GM18951 (cell line): ENCODE results near the gene ZEB2.

ENCODE experiments used
- POLR2A ChIP-seq: IDR thresholded peaks from 4 replicates; pipeline ENCODE4 v1.6.1; 2011; ENCODE audit warnings: mild to moderate bottlenecking; ENCODE audit not compliant: insufficient read length, insufficient read depth; ENCODE audit errors: extremely low read depth
- in situ Hi-C: fragments of 300-500 bp; cut with MboI; formaldehyde crosslinking; loops from one replicate; pipeline ENCODE4 v1.12.0; 2022; ENCODE audit warnings: low sequenced_read_pairs, mixed read lengths, inconsistent platforms; ENCODE audit not compliant: unreplicated experiment

The ZEB2 gene

DNA sequence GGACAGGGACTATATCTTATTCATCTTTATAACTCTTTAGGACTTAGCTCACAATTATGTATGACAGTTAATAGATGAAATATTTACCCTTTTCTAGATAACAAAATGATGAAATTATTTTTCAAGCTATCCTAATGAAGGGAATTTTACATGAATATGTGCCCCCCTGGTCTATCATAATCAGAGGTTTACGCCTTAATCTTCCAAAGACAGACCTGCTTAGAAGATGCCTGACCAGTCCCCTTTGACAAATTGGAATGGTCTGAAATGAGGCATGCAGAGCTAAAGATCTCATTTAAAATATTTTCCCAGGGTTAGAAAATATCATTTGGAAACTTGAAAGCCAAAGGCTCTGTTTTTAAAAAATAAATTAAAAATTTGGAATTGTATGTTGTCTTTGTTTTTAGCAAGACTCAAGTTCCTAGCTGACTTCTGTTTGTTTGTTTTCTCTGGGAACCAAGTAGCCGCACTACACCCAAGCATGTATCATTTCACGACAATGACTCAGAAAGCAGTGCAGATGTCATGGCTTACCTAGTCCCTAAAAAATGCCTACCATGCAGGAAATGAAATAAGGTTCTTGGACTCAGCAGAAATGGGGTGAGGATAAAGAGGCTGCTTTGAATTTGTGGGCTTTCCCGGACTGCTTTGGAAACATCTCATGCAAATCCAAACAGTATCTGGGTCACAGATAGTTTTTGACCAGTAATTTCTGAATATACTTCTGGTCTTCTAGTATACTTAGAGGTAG lies 162.1 kb downstream of the ZEB2 start:
- in situ Hi-C loops = no loop called here
- TF ChIP-seq POLR2A = no peak

GRCh38 chr2:144356402-144356801 lies 163.5 kb downstream of the ZEB2 start:
- TF ChIP-seq POLR2A = no peak
- in situ Hi-C loops = no loop called here

GRCh38 chr2:144354953-144355352 lies 165.0 kb downstream of the ZEB2 start:
- in situ Hi-C loops = no loop called here

GRCh38 chr2:144351687-144352086 lies 168.2 kb downstream of the ZEB2 start:
- in situ Hi-C loops = no loop called here
- no peak for TF ChIP-seq POLR2A

More at GRCh38 chr2:144354953-144355352, 165.0 kb downstream of the ZEB2 start:
- no peak for TF ChIP-seq POLR2A

- no peak for TF ChIP-seq POLR2A
- in situ Hi-C loops = no loop called here
Observed at GRCh38 chr2:144350151-144350802, 169.6 kb downstream of the ZEB2 start.

- in situ Hi-C loops = no loop called here
- no peak for TF ChIP-seq POLR2A
Observed at GRCh38 chr2:144349674-144350073, 170.2 kb downstream of the ZEB2 start.

DNA sequence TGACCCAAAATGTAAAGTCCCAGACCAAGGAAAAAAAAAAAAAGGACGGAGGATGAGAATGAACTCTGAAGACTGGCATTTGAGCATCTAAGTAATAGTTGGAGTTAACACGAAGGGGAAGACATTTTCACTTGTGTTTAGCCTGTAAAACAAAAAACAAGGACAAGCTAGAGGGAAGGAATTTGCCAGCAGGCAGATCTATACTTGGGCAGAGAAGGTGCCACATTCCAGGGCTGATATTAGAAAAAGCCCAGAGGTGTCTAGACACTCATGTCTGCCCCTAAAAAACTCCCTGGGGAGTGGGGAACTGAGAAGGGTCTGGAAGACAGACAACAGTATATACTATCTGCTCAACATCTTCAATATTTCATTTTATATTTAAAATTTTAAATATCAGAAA lies 171.1 kb downstream of the ZEB2 start:
- TF ChIP-seq POLR2A = no peak
- in situ Hi-C loops = no loop called here

DNA sequence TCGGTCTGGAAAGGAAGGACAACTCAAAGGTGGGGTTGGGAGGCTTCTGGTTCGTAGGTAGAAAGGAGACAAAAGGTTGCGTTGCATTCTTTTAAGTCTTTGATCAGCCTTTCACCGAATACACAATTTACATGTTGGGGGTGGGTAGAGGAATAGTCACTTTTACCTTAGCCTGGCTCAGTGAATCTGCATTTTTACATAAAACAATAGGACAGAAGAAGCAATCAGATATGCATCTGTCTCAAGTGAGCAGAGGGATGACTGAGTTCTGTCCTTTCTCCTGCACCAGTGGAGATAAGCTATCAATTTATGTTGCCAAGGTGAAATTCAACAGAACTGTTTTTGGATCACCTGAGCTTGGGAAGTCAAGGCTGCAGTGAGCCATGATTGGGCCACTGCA lies 173.7 kb downstream of the ZEB2 start:
- in situ Hi-C loops = no loop called here
- TF ChIP-seq POLR2A = no peak

DNA sequence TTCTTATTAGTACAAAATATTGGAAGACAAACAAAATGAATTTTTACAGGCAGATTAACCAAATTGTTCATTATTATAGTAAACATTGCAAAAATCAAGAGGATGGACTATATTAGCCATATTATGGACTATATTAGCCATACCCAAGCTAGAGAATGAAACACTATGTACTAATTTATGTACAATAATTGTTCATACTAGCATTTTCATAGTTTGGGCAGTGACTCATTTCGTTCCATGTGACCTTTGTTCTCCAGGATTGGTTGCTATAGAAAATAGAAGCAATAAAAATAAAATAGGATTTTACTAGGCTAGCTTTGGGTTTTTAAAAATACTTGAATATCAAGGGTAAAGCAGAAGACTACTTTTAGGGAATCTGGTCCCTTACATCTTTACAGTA lies 176.8 kb downstream of the ZEB2 start:
- in situ Hi-C loops = no loop called here

DNA sequence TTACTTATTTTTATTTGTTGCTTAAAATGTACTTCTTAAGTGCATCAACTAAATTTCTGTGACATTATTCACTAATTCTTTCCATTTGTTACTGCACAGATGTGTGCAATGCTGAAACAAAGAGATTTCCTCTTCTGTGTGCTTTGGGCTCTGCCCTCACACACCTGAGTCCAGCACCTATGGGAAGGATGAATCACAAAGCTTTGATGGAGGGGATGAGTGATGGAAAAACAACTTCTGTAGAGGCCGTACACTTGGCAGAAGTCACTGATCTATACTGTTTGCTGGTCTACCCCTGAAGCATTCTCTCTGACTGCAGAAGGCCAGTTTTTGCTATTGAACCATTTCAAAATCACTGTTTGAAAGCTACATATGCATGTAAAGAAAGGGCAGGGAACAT lies 178.4 kb downstream of the ZEB2 start:
- TF ChIP-seq POLR2A = no peak
- in situ Hi-C loops = no loop called here

More for the DNA sequence above, 176.8 kb downstream of the ZEB2 start:
- TF ChIP-seq POLR2A = no peak

GRCh38 chr2:144339048-144339447 lies 180.9 kb downstream of the ZEB2 start:
- in situ Hi-C loops = no loop called here
- TF ChIP-seq POLR2A = no peak

- TF ChIP-seq POLR2A = no peak
- in situ Hi-C loops = no loop called here
Observed at GRCh38 chr2:144334551-144334950, 185.4 kb downstream of the ZEB2 start.
